Gastroesophageal sphincter (tissue), 3 donors: ENCODE measurements around the gene FMO1.

Experiments used
- CTCF ChIP-seq, 4 experiments: fragments of 200-600 bp in 2 of 4; fragments of 450-650 bp in 2 of 4; sonication (generic) in 1 of 4; IDR thresholded peaks; one replicate each; pipeline ENCODE4 v1.5.1; 2017 to 2019; ENCODE audit warnings: antibody characterized with exemption in 4 of 4, mild to moderate bottlenecking in 2 of 4, moderate library complexity in 2 of 4
- POLR2A ChIP-seq, 2 donors: fragments of 450-650 bp; IDR thresholded peaks; one replicate each; pipeline ENCODE4 v1.6.1; 2017; ENCODE audit warnings: antibody characterized with exemption in 2 of 2, mild to moderate bottlenecking in 2 of 2, moderate library complexity in 1 of 2
- POLR2AphosphoS5 ChIP-seq: sonication (generic); formaldehyde crosslinking; IDR thresholded peaks from one replicate; pipeline ENCODE4 v1.6.1; 2017; ENCODE audit warnings: antibody characterized with exemption

GRCh38 chr1:171280599-171280998 lies 32.3 kb downstream of the FMO1 start:
- no peak for TF ChIP-seq CTCF (IDR thresholded peaks at IDR 0.05)
- TF ChIP-seq POLR2A (IDR thresholded peaks at IDR 0.05), result no peak
- TF ChIP-seq POLR2AphosphoS5, result no peak
